Measurements from ENCODE around the gene TMEM164.

The TMEM164 gene

DNA sequence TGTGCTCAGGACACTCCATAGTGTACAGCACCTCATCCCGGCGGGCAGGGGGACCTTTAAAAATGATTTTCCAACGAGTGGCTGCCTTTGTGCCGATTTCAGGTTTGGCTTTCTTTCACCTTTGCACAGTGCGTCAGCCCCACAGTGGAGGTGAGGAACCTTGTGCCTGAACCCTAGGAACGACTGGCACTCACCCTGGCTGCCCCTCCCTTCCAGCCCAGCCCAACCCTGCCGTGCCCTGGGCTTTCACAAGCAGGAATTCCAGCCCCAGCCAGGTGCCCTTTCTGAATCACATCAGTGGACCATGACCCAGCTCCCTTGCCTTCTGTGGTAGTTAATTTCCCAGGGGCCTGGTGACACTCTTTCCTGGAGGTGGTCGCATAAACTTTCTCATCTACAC lies 1.3 kb downstream of the TMEM164 start:
- DNase-seq, result no peak

DNA sequence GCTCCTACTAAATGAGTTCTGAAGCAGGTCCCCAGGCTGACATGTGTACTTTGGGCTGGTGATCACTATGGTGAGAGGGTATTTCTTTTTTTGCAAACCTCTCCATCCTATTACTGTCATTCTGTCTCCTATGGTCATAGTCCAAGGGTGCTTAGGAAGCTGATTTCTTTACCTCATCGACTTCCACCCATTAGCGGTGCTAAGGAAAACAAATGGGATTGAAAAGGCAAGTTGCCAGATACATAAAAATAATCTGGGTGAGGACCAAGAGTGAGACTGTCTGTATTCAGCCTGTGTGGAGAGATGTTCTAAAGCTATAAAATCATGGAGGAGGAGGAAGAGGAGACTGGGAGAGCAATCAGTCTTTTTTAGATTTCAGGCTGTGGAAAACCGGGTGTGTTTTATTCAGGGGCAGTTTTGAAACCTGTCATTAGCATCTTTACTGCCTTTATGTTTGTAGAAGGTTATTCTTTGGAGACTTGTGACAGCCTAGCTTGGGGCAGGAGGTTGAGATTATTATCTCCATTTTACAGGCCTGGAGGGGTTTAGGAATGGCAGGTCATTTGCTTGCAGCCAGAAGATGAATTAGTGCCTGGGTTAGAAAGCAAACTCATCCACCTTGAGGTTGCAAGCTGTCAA lies 1.9 kb downstream of the TMEM164 start:
- no peak for DNase-seq

DNA sequence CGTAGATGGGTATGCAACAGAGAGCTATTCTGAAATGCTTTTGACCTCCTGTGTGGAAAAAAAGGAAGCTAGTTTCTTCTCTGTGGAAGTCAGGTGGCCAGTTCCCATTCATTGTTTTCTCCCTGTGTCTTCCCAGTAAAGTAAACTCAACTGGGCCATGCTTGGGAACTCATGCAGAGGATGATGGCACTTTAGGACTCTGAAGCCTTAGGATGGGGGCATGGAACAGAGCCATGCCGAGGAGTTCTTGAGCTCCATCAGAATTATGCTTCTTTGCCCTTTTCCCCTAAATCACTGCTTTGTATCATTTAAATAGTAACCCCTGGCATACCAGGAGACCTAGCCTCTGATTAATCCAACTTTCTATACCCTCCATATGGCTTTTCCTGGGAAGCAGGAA lies 3.2 kb downstream of the TMEM164 start:
- DNase-seq, result no peak

DNA sequence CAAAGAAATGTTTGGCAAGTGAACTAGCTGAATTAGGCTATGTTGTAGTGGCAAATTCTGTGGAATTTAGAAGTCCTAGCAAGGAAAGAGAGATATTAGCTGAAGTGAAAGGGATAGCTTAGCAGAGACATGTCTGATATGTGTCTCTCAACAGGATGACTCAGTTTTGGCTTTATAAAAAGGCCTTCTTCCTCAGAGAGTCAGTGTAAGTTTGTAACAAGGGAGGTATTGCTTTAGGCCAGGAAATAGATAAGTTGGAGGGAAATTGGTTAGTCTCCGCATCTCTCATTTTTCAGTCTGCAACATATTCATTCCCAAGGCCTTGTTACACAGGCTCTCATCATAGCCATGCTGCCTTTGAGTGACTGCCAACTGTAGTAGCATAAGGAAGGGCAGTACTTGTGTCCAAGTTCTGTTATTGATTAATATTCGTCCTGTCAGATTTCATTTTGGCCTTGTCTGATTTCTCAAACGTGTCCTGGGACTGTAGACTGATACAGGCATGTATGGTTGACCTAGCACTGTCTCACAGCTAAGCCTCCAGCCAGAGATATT lies 4.0 kb downstream of the TMEM164 start:
- DNase-seq, result no peak

DNA sequence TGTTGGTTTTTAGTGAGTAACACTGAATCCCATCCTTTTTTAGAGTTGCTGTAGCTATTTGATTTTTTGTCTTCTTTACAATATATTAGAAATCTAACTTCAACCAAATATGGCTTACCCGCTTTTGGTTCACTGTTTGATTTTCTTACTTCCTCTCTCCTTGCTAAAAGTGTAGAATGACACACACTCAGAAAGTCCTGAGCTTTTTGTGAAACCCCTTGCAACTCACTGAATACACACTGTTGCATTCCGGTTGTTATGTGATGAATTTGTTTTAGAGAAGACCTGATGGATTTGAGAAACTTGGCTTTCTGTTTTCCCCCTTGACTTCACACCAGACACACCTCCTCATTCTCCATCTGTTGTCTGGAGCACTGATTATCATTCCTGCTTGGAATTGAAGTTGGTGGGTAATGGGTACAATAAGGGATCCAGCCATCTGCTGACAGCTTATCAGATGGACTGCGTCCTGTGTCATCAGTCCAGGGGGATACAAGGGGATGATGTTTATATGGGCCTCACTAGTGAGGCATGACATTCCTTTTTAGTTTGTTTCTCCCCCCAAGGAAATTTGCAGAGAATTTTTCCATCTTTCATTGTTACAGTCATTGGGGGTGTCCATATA lies 5.2 kb downstream of the TMEM164 start:
- no peak for DNase-seq

DNA sequence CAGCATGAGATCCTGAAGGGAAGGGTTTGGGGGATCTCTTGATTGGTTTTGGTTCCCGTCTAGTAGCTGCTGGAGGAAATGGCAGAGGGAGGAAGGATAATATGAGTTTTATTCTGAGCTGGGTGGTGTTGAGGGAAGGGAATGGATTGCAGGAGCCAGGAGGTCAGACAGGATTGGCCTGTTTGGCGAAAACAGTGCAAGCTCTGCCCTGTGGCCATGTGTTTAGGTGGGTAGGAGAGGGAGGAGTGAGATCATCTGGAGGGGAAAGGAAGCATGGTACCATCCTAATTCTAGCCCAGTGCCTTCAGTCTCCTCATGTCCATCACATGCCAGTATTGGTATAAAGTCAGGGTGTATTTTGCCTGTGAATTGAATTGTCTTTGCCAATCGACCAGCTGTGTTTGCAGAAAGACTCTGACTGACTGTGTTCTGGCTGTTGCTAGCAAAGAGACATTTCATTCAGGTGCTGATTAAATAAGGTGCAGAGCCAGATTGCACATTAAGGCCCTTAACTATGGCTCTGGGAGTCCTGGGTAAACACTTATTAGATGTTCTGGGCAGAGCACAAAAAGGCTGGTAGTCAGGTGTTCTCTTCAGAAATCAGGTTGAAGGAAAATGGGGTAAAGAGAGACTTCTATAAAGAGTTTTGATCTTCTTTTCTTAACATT lies 10.0 kb downstream of the TMEM164 start:
- DNase-seq, result no peak

DNA sequence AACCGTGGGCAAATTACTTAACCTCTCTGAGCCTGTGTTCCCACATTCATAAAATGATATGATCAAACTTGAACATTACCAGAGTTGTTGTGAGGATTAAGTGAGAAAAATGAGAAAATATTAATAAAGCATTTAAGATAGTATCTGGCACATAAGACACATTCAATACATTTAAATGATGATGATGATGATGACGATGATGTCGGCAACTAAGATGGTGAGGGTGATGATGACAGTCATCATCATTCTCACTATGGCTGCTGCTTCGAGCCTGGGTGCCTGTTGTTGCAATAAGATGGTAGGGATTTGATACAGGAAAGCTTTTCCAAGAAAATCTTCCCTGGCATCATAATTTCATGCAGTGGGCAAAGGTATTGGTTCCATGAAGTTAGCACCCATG lies 11.1 kb downstream of the TMEM164 start:
- no peak for DNase-seq

DNA sequence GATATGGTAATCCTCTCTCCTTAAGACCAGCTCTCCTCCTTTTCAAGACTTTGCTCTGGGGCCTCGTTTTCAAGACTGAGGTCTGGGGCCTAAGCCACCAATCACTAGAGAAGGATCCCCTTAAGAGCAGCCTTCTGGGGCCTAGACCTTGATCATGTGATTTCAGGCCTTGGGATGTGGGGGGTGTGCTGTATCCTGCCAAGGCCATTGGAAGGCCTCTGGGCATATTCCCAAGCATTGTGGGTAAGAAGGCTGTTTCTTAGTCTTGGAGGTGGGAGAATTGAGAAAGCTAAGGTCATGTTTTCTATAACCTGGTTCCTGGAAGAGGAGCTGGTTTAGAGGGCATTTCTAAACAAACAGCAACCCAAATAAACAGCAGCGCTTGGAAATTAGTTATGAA lies 12.1 kb downstream of the TMEM164 start:
- DNase-seq, result no peak

DNA sequence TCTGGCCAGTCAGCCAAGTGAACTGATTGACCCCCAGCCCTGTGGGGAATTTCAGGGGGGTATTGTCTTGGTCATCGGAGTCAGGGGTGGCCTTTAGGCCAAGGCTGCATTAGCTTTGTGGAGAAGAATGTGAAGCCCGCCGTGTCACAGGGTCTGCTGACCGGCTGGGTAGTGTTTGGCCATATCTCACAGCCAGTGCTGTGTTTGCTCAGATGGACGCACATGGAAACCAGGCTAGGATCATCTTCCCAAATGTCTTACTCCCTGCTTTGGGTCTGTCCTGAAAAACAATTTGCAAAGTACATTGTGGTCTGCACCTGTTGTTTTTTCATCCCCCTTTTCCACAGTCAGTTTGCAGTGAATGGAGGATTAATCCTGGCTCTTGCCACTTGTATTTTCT lies 13.0 kb downstream of the TMEM164 start:
- no peak for DNase-seq

DNA sequence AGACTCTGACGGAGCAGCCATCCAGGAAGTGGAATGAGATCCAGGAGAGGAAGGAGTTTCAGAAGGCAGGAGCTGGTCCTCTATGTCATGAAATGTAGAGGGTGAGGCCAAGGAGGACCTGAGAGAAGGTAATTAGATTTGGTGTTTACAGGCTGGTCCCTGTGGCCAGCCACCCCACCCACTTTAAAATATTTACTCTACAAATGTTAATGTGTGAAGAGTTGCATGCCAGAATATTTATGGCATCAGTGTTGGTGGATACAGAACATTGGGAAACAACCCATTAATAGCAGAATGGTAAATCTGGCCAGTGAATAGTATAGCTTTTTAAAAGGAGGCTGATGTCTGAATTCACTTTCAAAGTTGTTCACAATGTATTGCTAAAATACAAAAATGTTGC lies 17.6 kb downstream of the TMEM164 start:
- DNase-seq, result no peak

DNA sequence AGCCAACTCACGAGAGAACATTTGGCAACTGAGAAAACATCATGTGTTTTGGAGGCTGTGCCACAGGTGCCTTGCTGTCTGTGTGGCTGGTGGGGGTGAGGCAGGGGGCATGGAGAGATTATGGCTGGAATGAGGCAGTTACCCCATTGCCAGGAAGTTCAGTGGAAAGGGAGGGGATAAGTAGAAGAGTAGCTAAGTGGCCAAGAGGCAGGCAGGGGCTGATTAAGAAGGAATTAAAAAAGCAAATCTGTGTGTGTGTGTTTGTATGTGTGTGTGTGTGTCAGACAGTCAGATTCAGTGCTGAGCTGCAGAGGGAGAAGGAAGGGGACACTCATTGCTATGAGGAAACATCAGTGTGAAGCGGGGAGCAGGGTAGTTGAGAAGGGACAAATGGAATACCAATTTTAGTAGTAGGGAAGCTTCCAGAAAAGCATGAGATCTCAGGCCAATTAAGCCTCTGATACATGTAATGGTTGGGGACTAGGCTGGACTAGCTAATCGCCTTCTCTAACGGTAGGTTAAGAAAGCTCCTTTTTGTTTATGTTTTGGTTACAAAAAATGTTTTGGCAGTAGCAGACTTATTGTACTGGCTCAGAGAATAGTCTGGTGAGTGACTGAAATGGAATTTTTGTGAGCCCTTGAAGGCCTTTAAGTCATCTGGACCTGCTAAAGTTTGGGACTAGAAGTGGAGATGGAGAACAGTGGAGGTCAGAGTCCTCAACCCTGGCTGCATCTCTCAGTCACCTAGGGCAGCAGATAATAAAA lies 18.5 kb downstream of the TMEM164 start:
- no peak for DNase-seq

DNA sequence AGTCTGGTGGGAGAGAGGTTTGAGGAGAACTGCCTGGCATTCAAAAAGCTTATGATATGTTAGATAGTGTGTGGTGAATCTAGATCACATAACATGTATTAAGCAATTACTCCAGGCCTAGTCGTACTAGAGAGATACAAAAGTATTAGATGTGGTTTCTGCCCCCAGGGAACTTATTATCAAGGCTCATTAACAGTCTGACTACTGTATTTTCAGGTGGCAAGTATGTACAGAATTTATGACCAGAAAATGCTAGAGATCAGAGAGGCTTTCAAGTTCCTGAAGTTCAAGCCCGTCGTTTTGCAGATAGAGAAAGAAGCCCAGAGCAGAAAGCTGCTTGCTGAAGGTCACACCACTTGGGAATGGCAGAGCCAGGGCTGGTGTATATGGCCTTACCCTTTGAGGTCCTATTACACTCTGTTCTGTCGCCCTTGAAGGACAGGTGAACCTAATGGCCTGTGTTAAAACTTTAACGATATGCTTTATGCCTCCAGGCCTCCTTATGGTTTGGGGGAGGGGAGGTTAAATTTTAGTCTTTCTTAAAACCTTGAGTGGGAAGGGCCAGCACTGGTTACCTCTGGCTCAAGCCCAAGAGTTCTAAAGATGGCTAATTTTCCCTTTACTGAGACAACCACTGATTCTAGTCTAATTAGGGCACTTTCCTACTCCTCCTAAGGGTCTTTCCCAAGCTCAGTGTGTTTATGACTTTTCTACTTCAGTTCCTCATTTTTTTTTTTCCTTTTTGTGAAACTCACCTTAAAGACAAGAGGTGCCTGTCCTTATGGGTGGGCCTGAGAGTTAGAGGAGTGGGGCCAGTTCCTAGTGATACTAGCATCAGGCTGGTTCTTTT lies 19.9 kb downstream of the TMEM164 start:
- no peak for DNase-seq

DNA sequence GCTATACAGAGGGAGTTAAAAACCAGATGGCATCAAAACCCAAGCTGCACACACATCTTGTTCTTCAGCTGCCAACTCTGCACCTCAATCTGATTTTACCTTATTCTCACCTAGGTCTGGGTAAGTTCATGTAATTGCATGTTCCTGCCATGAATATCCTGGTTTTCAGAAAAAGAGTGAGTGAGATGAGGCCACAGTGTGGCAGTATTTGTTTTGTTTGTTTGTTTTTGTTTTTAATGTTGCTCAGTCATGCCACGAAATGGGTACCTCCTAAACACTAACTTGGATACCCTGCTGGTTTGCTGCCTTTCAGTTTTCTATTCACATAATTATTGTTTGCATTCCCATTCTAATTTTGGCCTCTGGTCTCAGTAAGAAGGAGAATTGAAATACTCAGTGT lies 22.5 kb downstream of the TMEM164 start:
- DNase-seq, result no peak

DNA sequence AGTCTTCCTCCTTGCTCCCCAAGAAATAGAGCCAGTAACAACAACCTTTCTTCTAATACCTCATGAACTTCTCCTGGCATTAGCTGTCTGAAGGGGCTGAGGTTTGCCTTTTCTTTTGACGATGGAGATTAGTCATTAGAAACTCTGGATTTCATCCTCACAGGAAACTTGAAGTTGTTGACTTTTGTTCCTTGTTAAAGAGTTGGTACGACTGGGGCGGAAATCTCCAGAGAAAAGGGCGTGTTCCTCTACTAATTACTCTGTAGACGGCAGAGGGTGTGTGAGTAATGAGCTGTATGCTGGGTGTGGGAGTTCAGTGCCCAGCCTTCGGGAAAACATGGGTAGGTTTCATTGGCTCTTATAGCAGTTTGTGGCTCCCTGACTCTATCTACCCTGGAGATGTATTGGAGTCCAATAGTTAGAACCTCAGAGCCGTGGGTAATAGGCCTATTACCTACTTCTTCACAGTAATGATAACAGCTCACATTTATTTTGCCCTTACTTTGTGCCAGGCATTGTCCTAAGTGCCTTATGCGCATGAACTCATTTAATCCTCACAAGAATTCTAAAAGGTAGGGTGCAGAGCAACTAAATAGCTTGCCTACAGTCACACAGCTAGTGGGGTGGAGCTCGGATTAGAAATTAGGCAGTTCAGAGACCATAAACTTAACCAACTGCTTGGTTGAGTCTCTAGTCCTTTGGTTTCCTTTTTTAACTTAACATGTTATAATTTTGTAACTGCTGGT lies 23.4 kb downstream of the TMEM164 start:
- DNase-seq, result no peak

DNA sequence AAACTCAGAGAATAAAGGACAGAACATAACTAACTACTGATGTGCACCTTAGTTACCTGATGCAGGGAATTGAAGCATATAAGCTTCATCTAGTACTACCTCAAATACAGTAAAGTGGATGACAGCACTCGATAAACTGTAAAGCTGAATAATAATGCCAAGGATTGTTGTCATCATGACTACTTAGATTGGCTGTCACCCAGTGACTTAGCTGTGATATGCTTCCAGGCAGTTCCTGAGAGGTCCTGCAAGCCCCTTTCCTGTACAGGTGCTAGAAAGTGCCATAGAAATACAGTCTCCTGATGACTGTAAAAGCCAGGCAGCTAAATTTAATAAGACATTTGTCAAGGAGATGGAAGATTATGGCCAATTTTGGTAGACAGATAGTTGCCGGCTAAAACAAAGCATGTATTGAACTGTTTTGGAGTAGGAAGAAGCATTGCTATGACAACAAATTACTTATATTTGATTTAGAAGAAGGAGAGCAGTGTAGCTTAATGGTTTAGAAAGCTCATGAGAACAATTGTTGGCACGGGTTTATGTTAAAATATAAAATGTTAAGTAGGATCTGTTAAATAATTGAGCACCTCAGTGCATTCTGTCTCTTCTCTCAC lies 29.7 kb downstream of the TMEM164 start:
- no peak for DNase-seq

DNA sequence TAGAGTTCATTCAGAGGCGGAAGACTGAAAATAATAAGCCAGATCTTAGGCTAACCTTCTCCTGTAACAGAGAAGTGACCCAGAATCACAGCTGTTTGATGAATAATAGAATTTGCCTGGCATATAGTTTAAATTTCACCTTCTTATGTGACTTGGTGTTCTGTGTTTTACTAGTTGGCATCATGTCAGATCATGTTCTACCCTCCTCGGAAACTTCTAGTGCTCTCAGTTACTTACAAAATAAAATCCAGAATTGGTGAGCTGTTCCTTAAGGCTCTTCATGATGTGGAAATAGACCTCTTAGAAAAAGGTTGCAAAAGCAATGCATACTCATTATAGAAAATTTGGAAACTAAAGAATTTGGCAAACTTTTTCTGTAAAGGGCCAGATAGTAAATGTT lies 31.1 kb downstream of the TMEM164 start:
- DNase-seq, result no peak

DNA sequence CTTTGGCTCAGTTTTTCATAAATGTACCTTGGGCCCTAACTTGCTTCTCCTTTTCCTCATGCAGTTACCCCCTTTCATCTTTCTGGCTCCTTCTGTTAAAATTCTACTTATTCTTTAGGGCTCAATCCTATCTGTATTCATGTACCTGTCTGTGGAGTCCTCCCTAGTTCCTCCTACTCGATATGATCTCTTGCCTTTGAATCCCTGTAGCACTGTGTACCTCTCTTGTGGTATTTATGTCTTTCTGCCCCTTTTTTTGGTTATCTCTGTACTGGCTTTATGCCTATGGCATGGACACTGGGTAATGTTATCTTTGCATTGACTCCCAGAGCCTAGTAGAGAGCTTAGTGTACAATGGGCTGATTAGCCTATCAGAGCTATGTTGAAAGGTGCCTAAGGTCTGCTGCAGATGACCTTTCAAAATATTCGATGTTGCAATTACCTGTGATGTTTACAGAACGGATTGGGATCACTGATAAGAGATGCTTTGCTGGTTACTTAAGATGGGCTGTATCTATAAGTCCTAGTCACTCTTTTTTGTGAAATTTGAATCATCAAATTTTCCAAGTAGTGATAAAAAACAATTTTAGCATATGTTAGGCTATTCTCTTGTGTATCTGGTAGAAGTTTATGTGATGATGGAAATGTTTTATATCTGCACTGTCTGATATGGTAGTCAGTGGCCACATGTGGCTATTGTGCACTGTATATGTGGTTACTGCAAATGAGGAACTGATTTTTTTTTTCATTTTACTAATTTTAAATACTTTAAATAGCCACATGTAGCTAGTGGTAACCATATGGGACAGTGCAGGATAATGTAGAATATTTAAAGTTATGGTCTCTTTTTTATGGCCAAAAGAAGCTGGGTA lies 33.5 kb downstream of the TMEM164 start:
- DNase-seq, result no peak

DNA sequence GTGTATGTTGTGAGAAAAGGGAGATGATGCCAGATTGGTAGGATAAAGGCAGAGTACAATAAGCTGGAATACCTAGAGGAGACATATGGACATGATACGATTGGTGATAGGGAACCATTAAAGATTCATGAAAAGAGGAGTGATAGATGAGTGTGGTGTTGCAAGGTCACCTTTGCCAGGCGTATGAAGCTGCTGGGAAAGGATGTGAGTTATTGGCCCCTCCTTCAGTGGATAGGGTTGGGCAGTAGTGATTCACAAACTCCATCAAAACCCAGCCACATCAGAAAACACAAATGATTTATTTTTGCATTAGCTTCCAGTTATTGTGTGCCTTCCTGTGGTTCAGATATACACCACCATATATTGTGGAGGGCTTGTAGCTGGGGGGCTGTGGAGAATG lies 34.3 kb downstream of the TMEM164 start:
- DNase-seq, result no peak

DNA sequence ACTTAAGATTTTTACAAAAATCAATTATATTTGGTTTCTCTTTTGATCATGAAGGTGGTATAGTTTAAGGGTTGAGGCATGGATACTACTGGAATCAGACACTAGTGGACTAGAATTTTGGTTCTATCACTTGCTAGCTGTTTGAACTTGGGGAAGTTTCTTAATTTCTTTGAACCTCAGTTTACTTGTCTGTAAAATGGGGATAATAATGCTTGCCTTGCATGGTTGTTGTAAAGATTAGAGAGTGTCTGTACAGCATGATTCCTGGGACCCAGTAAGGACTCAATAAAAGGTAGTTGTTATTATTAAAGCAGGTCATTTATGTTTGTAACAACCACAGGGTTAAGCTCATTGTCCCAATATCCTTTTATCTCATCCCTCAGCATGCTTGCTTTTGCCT lies 36.0 kb downstream of the TMEM164 start:
- no peak for DNase-seq

DNA sequence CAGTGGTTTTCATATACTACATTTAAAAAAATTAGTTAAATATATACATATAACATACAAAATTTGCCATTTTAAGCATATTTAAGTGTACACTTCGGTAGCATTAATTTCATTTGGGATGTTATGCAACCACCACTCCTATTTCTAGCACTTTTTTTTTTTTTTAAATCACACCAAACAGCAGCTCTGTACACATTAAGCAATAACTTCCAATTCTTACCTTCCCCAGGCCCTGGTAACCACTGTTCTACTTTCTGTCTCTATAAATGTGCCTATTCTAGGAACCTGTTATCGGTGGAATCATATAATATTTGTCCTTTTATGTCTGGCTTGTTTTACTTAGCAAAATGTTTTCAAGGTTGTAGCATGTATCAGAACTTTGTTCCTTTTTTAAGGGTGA lies 39.1 kb downstream of the TMEM164 start:
- no peak for DNase-seq
